ENCODE measurements around the gene CHN1.

Gene CHN1

GRCh38 chr2:174967691-174968260 lies 37.4 kb downstream of the CHN1 start:
- no peak overlapping the region for H3K4me3 ChIP-seq (ENCODE audit: low read depth, low read length)
- no peak for TF ChIP-seq CTCF (IDR thresholded peaks at IDR 0.05; ENCODE audit: borderline replicate concordance, insufficient read depth, low read depth, low read length)

- no peak for TF ChIP-seq CTCF (IDR thresholded peaks at IDR 0.05; ENCODE audit: borderline replicate concordance, insufficient read depth, low read depth, low read length)
These were observed 38.1 kb downstream of the CHN1 start for GRCh38 chr2:174967086-174967485.

GRCh38 chr2:174965992-174966744 lies 39.0 kb downstream of the CHN1 start:
- H3K4me3 ChIP-seq (ENCODE audit: low read depth, low read length): no peak overlapping the region
- TF ChIP-seq CTCF (IDR thresholded peaks at IDR 0.05; ENCODE audit: borderline replicate concordance, insufficient read depth, low read depth, low read length): no peak

More at GRCh38 chr2:174967086-174967485, 38.1 kb downstream of the CHN1 start:
- no peak overlapping the region for H3K4me3 ChIP-seq (ENCODE audit: low read depth, low read length)

- TF ChIP-seq CTCF (IDR thresholded peaks at IDR 0.05; ENCODE audit: borderline replicate concordance, insufficient read depth, low read depth, low read length): no peak
- no peak overlapping the region for H3K4me3 ChIP-seq (ENCODE audit: low read depth, low read length)
These were observed 39.6 kb downstream of the CHN1 start for GRCh38 chr2:174965551-174965950.

- TF ChIP-seq CTCF (IDR thresholded peaks at IDR 0.05; ENCODE audit: borderline replicate concordance, insufficient read depth, low read depth, low read length): no peak
These were observed 40.8 kb downstream of the CHN1 start for GRCh38 chr2:174964404-174964803.

GRCh38 chr2:174963437-174964400 lies 41.5 kb downstream of the CHN1 start:
- H3K4me3 ChIP-seq (ENCODE audit: low read depth, low read length): no peak overlapping the region

More at GRCh38 chr2:174964404-174964803, 40.8 kb downstream of the CHN1 start:
- H3K4me3 ChIP-seq (ENCODE audit: low read depth, low read length): no peak overlapping the region

More at GRCh38 chr2:174963437-174964400, 41.5 kb downstream of the CHN1 start:
- no peak for TF ChIP-seq CTCF (IDR thresholded peaks at IDR 0.05; ENCODE audit: borderline replicate concordance, insufficient read depth, low read depth, low read length)
